Testis (tissue), 2 donors: ENCODE measurements around the gene MAN2A2.

Experiments used
- POLR2A ChIP-seq: fragments of 450-650 bp; IDR thresholded peaks from one replicate; pipeline ENCODE4 v1.6.1; 2017; ENCODE audit warnings: antibody characterized with exemption, mild to moderate bottlenecking, moderate library complexity
- TF ChIP-seq, protein P1 (sequence below), 3 experiments: fragments of 450-650 bp in 2 of 3; fragments of 200-600 bp in 1 of 3; sonication (generic) in 1 of 3; IDR thresholded peaks; one replicate each; pipeline ENCODE4 v1.5.1; 2016 to 2019; ENCODE audit warnings: antibody characterized with exemption in 3 of 3, mild to moderate bottlenecking in 2 of 3, moderate library complexity in 1 of 3

DNA sequence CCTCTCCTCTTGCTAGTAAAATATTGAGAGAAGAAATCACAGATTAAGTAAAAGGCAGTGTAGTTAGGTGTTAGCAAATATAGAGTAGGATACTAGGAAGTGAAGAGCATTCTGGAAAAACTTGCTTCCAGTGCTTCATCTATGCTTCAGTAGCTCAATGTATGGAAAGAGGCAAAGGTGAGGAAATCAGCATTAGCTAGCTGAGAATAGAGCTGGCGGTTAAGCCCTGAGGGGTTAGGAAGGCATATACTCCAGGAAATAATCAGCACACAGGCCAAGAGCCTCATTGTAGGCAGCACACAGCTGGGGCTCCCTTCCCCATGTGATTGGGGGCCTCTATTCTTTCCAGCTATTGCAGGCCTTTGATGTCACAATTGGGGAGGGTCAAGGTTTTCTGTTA lies 65.3 kb downstream of the MAN2A2 start:
- TF ChIP-seq, protein P1, sequence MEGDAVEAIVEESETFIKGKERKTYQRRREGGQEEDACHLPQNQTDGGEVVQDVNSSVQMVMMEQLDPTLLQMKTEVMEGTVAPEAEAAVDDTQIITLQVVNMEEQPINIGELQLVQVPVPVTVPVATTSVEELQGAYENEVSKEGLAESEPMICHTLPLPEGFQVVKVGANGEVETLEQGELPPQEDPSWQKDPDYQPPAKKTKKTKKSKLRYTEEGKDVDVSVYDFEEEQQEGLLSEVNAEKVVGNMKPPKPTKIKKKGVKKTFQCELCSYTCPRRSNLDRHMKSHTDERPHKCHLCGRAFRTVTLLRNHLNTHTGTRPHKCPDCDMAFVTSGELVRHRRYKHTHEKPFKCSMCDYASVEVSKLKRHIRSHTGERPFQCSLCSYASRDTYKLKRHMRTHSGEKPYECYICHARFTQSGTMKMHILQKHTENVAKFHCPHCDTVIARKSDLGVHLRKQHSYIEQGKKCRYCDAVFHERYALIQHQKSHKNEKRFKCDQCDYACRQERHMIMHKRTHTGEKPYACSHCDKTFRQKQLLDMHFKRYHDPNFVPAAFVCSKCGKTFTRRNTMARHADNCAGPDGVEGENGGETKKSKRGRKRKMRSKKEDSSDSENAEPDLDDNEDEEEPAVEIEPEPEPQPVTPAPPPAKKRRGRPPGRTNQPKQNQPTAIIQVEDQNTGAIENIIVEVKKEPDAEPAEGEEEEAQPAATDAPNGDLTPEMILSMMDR (IDR thresholded peaks at IDR 0.05), result no peak
- TF ChIP-seq POLR2A, result no peak
